HepG2 (cell line): Measurements from ENCODE around the gene RNF10. TPM values are rescaled to one million over a fixed set of nuclear protein-coding genes. Genes with fewer than 3 reads are reported as not detected.
A peak's percentile ranks its signal among the peaks of the same experiment; 100 is the strongest.

Experiments
- ARID5B ChIP-seq: IDR thresholded peaks from 2 replicates; pipeline ENCODE4 v1.4.0; 2020; ENCODE audit warnings: mild to moderate bottlenecking, missing genetic modification reagents
- FOXK2 ChIP-seq: fragments of 450-650 bp; IDR thresholded peaks from 2 replicates; pipeline ENCODE4 v1.6.1; 2016
- GATAD2A ChIP-seq: IDR thresholded peaks from 2 replicates; pipeline ENCODE4 v1.6.1; 2016
- KDM3A ChIP-seq: IDR thresholded peaks from 2 replicates; pipeline ENCODE4 v1.6.1; 2018; ENCODE audit warnings: low read depth, missing compliant biosample characterization
- NFYB ChIP-seq: sonication (generic); formaldehyde crosslinking; IDR thresholded peaks from 2 replicates; pipeline ENCODE4 v1.4.0; 2020; ENCODE audit warnings: missing genetic modification reagents
- RAD51 ChIP-seq: fragments of 450-650 bp; IDR thresholded peaks from 2 replicates; pipeline ENCODE4 v1.6.1; 2016; ENCODE audit warnings: borderline replicate concordance
- TEAD3 ChIP-seq: optimal IDR thresholded peaks from 2 replicates; pipeline ENCODE3; 2016; ENCODE audit warnings: borderline replicate concordance
- TFDP1 ChIP-seq: IDR thresholded peaks from 2 replicates; pipeline ENCODE4 v1.6.1; 2016; ENCODE audit warnings: missing compliant biosample characterization, missing genetic modification reagents, borderline replicate concordance
- ZHX2 ChIP-seq, 2 experiments: sonication (generic) in 1 of 2; formaldehyde crosslinking in 1 of 2; IDR thresholded peaks; 2 replicates each; pipeline versions ENCODE4 v1.6.1 to v1.9.0; 2014 to 2022; ENCODE audit warnings: antibody characterized with exemption in 1 of 2, borderline replicate concordance in 1 of 2, inconsistent platforms in 1 of 2, low read depth in 1 of 2, missing genetic modification reagents in 1 of 2
- ZNF841 ChIP-seq: sonication (generic); formaldehyde crosslinking; IDR thresholded peaks from 2 replicates; pipeline ENCODE4 v1.8.1; 2023; ENCODE audit warnings: missing genetic modification reagents, borderline replicate concordance
- polyA plus RNA-seq, 8 experiments: library from polyadenylated mRNA; depleted of rRNA in 3 of 8; stranded (reverse) in 7 of 8; unstranded in 1 of 8; fragments of >200 nt; fragmentation: Illumina TruSeq in 4 of 8; extraction: Trizol in 4 of 8; gene quantifications; 2 replicates each; pipeline versions ENCODE4 v1.2.1 to v1.2.3, GENCODE V29; 2011 to 2016; ENCODE audit warnings: low read depth in 4 of 8, missing spikeins in 1 of 8, mixed read lengths in 1 of 8; ENCODE audit not compliant: insufficient read depth in 1 of 8
- total RNA-seq, 5 experiments: library from RNA; depleted of rRNA; stranded (reverse); fragments of >200 nt; fragmentation: Illumina TruSeq; extraction: Trizol; gene quantifications; 2 replicates each; pipeline ENCODE4 v1.2.3, GENCODE V29; 2016; ENCODE audit warnings: low read depth in 1 of 5
- TF ChIP-seq, protein P1 (sequence below): sonication (generic); formaldehyde crosslinking; IDR thresholded peaks from 2 replicates; pipeline ENCODE4 v1.5.0; 2020; ENCODE audit warnings: missing genetic modification reagents, mild to moderate bottlenecking, borderline replicate concordance

RNF10 gene
- total and polyA plus RNA-seq, 2 of the 13 experiments (the other 11 are each of a cell fraction or from before 2014, with no cell fraction given) = 62.5 to 88.0 TPM

GRCh38 chr12:120538281-120539156, 4.4 kb downstream of the RNF10 start (continued):
- TF ChIP-seq KDM3A (CRISPR knock-in tag) (no peak), TEAD3 (CRISPR knock-in tag) (peak; percentile 68), ZHX2 (IDR thresholded peaks at IDR 0.05; ENCODE audit: low read depth) (no peak), ZHX2 (CRISPR knock-in tag; IDR thresholded peaks at IDR 0.05; ENCODE audit: borderline replicate concordance) (no peak), ZNF841 (CRISPR knock-in tag) (no peak), ARID5B (CRISPR knock-in tag) (peak; percentile 52), NFYB (CRISPR knock-in tag) (no peak), RAD51 (no peak), TFDP1 (CRISPR knock-in tag) (no peak), GATAD2A (CRISPR knock-in tag) (peak; percentile 35; the same call in 1 of the 2 replicates), FOXK2 (no peak)
- TF ChIP-seq, protein P1, sequence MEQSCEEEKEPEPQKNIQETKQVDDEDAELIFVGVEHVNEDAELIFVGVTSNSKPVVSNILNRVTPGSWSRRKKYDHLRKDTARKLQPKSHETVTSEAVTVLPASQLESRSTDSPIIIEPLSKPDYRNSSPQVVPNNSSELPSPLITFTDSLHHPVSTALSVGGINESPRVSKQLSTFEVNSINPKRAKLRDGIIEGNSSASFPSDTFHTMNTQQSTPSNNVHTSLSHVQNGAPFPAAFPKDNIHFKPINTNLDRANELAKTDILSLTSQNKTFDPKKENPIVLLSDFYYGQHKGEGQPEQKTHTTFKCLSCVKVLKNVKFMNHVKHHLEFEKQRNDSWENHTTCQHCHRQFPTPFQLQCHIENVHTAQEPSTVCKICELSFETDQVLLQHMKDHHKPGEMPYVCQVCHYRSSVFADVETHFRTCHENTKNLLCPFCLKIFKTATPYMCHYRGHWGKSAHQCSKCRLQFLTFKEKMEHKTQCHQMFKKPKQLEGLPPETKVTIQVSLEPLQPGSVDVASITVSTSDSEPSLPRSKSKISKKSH = no peak
